Activated CD4-positive, alpha-beta T cell treated with anti-CD3 and anti-CD28 coated beads, Interleukin-2, amount 50 U/mL, for 1 hour (primary cell): ENCODE results near the gene PBX2.

ENCODE experiments used
- DNase-seq: peaks from one replicate; pipeline ENCODE4 v3.0.0-alpha.2; 2020

Gene PBX2

DNA sequence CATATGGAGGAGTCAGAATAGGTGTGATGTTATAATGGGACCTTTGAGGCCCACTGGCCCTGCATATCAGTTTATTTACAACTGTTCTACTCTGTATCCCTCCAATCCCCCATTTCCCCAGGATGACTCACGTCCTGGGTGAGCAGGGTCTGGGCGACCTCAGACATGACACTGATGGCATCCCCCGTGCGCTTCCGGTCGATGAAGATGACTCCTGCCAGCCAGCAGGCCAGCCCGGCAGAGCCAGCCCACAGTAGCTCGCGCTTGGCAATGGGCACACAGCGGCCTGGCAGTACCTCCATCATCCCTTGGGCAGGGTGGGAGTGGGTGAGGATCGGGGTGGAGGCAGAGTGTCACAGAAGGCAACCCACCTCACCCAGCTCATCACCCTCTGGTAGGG lies 19.7 kb downstream of the PBX2 start:
- DNase-seq: no peak

DNA sequence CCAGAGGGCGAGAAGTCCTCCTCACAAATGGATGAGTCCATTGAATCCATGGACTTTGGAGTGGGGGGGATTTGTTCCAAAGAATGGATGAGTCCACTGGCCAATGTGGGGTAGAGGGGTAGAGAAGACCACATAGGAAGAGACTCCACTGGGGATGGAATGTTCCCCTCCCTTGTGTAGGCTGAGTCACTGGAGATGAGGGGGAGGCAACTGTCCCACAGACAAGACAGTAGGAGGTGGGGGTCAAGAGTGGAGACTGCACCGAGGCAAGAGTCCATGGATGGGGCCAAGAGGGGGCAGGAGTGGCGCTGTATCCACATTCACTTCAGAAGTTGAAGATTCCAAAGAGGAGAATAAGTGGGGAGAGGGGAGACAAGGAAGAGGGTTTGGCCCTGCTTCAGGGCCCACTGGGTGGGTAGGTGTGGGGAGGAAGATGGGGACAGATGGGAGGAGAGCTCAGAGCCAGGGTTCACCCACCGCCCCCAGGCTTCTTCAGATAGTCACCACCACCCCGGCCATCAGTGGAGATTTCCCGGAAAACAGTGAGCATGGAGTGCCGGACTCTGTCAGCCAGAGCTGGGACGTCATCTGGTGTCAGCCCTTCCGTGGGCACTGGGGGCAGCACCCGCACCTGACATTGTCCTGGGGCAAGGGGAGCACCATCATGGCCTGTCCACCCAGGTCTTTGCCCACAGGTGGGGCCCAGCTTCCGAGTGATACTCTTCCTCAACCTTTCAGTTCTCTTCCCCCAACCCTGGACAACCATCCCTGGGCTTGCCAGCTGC lies 21.0 kb downstream of the PBX2 start:
- no peak for DNase-seq

DNA sequence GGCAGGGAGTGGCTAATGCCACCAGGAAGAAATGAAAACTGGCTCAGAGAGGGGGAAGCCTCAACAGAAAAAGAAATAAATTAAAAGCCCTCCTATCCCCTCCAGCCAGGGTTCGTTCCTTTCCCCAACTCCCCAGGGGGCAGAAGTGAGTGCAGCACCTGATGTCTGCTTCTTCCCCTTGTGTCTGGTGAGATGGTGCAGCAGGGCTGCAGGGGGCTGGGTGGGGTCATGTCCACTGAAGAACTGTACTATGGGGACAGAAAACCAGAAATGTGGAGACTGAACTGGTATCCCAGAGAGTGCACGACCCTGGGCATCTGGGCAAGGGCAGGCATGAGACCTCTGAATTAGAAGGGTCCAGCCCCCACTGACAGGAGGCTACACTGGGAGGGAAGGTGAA lies 21.7 kb downstream of the PBX2 start:
- no peak for DNase-seq

DNA sequence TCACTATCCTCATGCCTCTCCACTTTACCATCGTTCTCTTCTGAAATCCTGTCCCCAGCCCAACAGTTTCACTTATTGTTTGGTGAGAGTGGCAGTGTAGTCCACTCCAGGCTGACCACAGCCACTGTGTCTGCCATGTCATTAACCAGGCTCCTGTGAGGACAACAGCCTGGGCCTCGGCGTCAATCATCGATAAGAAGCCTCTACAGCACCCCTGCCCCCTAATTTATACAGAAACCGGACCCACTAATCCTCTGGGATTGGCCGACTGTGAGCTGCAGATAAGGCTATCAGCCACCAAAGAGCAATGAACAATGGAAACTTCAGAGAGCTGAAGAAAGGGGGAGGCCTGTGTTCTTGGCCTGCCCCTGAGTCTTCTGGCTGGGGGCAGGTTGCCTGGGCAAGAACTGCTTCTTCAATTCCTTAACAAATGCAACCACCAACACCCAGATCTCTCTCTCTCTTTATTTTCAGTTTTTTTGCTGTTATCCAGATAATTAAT lies 22.2 kb downstream of the PBX2 start:
- DNase-seq: no peak

DNA sequence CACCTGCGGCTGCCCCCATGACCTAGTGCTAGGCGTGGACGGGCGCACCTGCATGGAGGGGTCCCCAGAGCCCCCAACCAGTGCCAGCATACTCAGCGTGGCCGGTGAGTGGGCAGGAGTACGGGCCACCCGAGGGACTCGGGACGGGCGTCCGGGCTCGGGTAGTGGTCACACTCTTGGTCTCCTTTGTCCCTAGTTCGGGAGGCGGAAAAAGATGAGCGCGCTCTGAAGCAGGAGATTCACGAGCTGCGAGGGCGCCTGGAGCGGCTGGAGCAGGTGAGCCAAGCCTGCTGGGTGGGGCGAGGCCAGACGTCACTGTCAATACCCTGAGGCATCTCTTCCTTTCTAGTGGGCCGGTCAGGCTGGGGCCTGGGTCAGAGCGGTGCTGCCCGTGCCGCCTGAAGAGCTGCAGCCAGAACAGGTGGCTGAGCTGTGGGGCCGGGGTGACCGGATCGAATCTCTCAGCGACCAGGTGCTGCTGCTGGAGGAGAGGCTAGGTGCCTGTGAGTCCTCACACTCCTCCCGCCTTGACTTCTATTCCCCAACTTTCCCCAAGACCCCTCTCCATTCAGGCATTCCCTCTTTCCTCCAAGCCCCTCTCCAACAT lies 22.7 kb downstream of the PBX2 start:
- DNase-seq: no peak

DNA sequence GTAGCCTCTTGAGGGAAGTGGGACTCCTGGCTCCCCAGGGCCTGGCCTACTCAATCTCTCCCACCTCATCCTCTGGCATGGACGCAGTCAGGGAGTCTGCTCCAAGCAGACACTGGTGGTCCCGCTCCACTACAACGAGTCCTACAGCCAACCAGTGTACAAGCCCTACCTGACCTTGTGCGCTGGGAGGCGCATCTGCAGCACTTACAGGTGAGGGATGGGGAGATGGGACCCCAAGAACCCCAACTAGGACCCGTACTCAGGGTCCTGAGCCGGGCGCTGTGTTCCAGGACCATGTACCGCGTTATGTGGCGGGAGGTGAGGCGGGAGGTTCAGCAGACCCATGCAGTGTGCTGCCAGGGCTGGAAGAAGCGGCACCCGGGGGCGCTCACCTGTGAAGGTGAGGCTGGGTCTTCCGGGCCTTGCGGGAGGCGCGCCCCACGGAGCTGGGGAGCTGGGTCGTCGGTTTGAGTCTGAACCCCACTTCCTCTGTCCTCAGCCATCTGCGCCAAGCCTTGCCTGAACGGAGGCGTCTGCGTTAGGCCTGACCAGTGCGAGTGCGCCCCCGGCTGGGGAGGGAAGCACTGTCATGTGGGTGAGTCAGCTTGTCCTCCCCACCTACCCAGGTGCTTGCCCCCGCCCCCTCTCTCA lies 23.5 kb downstream of the PBX2 start:
- DNase-seq: no peak

DNA sequence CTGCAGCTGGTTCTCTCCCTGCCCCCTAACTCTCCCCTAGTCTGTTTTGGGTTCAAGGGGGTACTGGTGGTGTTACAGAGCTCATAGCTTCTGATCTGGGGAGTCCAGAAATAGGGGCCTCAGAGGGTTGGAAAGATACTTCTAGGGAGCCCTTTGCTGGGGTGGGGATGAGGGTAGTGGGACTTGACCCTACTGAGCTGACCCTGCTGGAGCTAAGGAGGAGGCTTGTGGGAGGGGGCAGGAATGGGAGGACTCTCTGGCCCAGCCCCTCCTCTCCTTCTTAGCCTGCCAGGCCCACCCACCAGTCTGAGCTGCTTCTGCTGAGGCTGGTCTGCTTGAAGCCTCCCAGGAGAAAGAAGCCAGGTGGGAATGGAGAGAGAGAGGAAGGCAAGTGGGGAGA lies 25.7 kb downstream of the PBX2 start, which contains the start of gene EGFL8:
Gene EGFL8 (plus strand): TSS at position 301 of the 400 bp plus-strand sequence. CDS start 1,571 bp downstream, outside the sequence.
- no peak for DNase-seq

DNA sequence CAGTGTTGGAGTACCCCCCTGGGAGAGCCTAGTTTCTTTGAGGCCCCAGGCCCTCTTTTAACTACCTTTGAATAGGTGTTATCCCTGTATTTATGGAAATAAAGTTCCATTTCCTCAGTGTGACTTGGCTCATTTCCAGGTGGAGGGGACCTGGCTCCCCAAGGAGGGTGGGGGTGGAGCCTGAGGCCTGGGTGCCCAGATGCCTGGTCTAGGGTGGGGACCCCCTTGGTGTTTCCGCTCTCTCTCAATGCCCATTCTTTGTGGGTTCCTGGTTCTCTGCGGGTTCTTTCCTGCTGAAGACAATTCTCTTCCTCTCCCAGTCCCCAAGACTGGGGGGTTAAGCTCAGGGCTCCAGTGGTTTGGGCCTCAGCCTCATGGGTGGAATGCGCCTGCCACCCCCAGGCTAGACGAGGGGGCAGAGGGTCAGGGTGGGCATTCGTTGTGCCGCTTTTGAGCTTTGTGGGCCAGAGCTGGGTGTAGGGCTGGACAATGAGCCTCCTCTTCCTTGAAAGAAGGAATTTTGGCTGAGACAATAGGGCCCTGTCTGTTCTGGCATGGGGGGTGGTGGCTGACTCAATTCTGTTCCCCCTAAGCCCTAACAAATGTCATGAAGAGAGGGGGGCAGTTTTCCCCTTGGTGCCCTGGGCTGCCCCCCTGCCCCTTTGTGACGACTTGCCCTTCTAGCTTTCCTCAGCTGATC lies 26.3 kb downstream of the PBX2 start:
- no peak for DNase-seq

DNA sequence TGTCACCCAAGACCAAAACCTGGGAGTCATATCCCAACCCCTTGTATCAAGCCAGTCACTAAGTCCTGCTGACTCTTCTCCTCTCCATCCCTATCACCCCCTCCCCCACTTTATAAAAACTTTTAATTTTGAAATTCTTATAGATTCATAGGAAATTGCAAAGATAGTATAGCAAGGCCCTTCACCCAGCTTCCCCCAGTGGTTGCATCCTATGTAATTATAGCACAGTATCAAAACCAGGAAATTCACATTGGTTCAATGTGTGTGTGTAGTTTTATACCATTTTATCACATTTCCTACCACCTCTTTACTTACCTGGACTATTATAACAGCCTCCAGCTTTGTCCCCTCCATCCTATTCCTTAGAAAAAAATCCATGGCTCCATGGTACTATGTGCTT lies 31.9 kb downstream of the PBX2 start:
- no peak for DNase-seq

DNA sequence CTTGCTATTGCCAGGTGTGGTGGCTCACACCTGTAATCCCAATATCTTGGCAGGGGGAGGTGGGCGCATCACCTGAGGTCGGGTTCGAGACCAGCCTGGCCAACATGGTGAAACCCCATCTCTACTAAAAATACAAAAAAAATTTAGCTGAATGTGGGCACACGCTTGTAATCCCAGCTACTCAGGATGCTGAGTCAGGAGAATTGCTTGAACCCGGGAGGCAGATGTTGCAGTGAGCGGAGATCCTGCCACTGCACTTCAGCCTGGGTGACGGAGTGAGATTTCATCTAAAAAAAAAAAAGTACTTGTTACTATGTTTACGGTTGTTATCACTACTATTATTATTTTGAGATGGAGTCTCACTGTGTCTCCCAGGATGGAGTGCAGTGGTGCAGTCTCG lies 33.1 kb downstream of the PBX2 start:
- DNase-seq: no peak

DNA sequence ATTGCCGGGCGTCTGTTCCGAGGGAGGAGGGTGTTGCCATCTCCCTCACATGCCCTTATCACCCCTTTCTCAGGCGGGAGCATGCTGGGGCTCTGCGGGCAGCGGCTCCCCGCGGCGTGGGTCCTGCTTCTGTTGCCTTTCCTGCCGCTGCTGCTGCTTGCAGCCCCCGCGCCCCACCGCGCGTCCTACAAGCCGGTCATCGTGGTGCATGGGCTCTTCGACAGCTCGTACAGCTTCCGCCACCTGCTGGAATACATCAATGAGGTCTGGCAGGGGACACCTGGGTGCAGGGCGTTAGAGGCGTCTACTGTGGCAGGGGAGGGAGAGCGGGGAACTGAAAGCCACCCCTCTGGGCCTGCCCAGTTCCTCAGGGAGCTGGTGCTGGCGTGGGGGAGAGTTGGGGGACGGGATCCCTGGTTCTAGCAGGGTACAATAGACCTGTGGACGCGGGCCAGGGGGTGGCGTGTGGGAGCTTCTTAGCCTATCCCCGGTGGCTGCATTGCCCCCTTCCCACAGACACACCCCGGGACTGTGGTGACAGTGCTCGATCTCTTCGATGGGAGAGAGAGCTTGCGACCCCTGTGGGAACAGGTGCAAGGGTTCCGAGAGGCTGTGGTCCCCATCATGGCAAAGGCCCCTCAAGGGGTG lies 35.4 kb downstream of the PBX2 start:
- DNase-seq: peak; percentile 60

DNA sequence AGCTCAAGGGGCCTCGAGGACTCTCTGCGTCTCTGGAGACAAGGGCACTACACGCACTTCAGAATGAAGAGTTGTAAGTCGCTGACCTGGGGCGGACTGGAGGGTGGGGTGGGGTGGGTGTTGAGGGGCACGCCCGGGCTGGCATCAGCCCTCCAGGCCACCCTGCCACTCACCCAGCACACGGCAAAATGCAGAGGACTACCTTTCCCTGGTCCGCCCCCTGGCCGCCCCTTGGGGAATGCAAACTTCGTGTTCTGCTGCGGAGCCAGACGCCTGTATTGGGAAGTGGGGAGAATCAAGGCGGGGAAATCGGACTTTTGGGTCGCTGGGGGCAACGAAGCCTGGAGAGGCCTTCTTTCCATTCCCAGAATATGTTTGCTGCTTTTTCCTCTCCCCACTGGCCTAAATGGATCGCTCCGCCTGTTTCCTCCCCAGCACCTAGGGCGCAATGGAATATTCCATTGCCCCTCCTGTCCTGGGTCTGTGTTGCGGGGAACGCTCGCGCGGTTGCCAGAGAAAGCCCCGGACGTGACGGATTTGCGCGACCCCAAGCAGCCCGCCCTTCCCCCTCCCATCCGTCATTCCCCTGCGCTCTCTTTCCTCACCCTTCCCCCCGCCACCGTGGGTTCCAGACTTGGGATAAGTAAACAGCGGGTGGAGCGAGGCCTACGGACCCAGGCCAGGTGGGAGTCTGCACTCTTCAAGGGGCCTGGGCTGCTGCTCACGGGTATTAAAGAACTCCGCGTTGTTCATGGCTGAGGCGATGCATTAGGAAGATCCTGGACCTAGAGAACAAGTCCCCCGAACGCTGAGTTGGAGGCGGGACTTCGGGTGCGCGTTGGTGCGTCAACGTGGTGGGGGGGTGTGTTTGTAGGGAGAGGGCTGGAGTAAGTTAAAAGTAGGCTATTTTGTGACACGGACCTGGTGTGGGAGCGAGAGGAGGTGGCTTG lies 36.2 kb downstream of the PBX2 start, which contains the start of gene PPT2:
Gene PPT2 (plus strand): TSS at position 578 of the 950 bp plus-strand sequence. CDS start 454 bp downstream, outside the sequence.
- peak; percentile 64 for DNase-seq

DNA sequence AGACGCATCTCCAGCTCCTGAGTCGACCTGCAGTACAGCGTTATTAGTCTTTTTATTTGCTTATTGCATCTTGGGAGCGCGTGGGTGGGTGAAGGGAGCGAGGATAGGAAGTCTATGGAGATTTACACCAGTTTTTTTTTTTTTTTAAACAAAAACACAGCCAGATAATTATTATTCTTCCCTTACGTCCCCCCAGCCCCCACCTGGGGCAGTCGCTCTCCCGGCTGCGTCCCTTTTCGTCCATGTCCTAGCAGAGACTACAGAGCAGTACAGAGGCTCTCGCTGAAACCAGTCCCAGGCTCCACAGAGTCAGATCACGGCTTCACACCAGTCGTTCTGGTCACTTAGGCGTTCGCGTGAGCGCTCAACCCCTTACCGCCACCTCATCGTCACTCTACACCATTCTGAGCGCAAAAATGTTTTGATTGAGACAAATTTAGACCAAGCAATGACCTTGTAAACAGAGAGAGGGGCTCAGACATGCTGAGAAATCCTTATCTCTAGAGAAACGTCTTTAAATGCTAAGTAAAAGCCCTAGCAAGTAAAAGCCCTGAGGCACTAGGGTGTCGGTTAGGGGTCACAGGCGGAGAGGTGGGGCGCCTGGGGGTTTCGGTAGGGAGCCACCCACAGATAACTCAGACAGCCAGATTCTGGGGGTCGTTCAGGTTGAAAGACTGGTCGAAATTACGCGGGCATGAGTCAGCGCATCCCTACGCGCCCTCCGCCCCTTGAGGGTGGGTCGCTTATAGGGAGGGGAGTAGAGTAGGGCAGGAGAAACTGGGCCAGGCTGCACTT lies 37.0 kb downstream of the PBX2 start:
- DNase-seq: no peak

DNA sequence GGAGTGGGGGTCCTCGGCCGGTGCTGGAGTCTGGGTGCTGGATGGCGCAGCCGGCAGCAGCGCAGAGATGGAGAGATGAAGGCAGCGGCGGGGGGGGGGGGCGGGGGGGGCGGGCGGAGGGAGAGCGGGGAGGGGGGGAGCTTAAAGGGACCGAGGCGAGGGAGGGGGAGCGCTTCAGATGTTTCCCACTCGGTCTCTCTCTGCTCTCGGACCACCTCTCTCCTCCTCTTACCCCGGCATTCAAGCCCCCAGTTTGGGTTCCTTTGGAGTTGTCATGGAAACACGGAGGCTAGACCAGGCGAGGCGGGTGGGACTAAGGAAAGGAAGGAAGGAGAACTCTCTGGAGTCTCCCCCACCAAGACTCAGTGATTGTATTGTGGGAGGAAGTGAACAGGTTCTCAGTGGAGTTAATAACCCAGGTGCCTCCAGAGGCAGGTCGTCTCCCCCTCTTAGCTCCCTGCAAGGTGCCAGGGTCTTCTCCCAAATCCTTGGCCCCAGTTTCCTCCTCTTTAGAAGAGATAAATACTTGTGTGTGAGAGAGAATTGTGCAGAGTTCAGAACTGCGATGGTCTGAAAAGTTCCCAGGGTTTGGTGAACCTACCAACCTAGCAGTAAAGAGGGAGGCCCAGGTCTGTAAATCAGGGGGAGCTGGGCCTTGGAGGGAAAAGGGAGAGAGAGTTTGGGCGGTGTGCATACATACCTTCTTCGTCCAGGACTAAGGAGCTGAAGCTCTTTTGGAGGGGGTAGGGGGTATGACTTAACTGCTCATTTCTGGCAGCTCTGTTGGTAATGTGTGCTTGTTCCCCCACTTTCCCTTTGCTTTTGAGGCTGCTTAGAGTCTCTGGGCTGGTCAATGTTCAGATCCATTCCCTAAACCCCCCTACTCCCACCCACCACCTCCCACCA lies 37.9 kb downstream of the PBX2 start, which contains the start of gene PRRT1:
Gene PRRT1 (minus strand): TSS at position 77 of the 906 bp plus-strand sequence. CDS start 112 bp downstream, outside the sequence.
- DNase-seq: no peak

DNA sequence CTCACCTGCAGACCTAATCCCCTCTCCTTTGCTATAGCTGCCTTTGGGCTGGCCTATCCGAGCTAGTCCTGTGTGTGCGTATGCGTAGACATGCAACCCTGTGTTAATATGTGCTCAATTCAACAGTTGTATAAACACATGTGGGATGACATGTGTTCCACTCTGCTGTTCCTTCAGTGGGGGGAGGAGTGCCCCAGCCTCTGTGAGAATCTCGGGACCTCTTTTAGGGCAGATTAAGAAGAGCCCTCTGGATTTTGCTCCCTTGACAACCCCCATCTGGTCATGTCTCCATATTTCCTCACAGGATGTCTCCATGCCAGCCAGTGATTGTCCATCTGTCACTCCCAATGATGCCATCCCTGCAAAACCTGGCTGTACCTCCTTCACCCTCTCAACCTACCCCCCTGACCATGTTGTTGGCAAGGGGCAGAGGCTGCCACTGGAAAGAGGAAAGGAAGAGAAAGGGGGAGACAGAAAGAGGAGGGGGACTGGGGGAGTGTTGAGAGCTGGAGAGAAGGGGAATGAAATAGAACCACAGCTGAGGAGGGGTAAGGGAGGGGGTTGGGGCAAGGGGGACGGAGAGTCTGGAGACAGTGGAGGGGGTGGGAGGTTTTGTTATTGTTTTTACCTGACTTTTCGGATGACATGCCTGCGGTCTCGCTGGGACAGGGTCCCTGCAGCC lies 38.7 kb downstream of the PBX2 start:
- no peak for DNase-seq

DNA sequence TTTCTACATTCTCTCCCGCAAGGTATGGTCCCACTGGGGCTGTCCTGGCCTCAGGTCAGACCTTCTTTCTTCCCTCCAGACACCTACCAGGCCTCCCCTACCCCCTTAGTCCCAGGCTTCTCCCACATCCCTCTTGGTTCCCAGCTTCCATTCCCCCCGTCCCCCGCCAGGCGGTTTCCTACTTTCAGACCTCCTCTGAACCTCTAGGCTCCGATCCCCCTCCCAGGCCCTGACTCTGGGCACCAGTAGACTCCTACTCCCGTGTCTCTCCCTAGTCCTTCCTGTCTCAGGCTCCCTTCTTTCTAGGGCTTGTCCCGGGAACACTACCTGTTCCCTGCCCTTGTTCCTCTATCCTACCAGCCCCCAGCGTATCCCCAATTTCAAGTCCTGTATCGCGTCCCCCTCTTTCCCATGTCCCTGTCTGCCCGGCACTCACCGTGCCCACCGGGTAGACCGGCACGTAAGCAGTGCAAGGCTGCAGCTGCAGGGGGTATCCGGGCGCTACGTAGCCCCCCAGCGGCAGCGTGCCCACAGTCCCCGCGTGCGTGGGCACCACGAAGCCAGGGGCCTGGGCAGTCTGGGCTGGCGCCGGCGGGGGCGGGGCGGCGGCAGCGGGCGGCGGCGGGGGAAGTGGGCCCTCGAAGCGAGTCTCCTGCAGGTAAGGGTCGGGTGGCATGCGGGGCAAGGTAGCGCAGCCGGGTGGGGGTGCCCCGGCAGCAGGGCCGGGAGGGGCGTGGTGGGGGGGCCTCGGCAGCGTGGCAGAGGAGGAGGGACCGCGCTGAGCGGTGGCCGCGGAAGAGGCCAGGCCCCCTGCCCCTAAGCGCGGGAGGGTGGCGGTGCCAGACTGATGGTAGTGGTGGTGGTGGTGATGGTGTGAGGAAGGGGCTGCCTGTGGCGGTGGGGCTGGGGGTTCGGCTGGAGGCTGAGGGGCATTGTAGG lies 39.8 kb downstream of the PBX2 start:
- DNase-seq: no peak

DNA sequence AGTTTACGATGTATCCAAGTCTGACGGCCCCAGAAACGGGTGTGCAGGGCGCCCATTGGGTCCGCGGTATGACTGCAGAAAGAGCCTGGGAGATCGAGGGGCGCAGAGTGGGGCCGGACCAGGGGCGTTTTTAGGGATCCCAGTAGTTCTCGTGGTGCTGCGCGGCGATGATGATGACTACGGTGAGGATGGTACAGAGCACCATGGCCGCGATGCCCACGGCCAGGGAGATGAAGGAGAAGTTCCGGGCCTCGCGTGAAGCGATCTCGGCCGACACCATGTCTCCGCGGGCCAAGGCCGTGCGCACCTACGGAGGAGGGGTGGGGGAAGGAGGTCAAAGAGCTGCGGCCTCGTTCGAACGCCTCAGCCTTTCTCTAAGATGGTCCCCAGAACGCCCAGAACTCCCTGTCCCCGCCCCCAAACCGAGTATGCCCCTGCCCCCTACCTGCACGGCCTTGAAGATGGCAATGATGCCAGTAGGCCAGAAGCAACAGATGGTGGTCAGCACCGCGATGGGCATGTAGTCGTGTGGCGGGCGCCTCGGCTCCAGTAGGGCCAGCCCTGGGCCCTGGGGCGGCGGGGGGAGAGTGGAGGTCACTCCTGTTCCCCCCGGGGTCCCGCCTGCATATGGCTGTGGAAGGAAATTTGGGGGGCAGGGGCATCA lies 40.8 kb downstream of the PBX2 start:
- DNase-seq: no peak
